ENCODE measurements around the gene F7.

The F7 gene

DNA sequence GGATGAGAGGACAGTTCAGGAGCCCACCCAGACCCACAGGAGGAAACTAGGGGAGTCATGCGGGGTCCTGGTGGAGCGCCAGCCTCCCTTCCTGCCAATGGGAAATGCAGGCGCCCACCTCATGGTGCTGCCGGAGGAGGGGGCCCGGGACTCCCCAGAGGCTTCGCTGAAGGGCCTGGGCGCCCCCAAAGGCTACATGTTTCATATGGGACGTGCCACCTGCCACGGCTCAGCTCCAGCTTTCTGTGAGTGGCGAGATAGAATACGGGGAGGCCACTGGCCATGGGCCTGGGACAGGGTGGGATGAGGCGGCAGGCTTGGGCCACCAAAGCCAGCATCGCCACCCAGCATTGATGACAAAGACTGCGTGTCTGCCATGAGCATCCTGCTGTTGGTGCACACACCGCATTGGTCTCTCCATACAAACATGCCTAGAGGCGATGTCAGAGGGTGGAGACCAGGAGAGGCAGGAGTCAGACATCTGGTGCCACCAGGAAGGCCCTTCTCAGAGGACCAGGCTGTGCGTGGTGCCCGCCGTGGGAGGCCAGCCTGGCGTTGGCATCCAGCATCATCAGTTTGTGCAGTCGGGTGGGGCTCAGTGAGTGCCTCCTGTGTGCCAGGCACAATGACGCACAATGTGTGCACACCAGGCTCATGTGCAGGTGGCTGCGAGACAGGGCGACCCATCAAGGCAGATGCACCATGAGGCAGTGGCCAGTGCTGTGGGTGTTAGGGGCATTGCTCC is 15.8 kb downstream of the F7 start:
- H3K36me3 ChIP-seq (ENCODE audit: insufficient read depth, insufficient read length, low read length): no peaks in the 10 kb centered on the region
- no peak for TF ChIP-seq SUZ12 (IDR thresholded peaks at IDR 0.05; ENCODE audit: extremely low read depth, insufficient read depth, insufficient read length)
- TF ChIP-seq ZNF274 (IDR thresholded peaks at IDR 0.05; ENCODE audit: low read depth, low read length): no peak
- no peaks in the 10 kb centered on the region for H3K27me3 ChIP-seq (ENCODE audit: insufficient read depth, insufficient read length)
- no peaks in the 10 kb centered on the region for H3K9me3 ChIP-seq (ENCODE audit: insufficient read depth, low read length)
- no peak overlapping the region for H3K9ac ChIP-seq (ENCODE audit: insufficient read length, low read depth)
- no peak overlapping the region for H3K4me3 ChIP-seq (ENCODE audit: insufficient read length, low read depth)
- DNase-seq (ENCODE audit: low read depth, low spot score): no peak
- H3K4me1 ChIP-seq (ENCODE audit: insufficient read depth, insufficient read length): peaks cover 14% of the 10 kb centered on the region

DNA sequence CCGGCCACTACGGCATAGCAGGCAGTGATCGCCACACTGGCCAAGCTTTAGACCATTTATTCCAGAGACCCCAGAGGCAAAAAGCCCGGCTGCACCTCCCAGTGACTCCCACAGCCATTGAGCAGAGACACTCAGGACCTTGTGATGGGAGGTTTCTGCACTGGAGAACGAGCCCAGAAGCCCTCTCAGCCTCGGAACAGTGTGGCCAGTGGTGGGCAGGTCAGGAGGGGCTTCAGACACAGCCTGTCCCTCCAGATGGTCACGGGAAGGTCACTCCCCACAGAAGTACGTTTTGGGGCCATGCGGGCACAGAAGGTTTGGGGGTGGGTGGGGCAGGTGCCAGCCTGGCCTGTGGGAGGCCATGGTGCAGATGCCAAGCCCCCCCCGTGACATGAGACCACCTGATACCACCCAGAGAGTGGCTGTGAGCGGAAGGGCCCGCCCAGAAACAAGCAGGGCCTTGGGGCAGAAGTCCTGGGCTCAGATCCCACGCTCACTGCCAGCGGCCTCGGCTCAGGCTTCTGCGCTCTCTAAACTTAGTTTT is 16.4 kb downstream of the F7 start:
- TF ChIP-seq SUZ12 (IDR thresholded peaks at IDR 0.05; ENCODE audit: extremely low read depth, insufficient read depth, insufficient read length) (no peak), YY1 (IDR thresholded peaks at IDR 0.05; ENCODE audit: insufficient read depth, insufficient read length) (no peak), ZNF274 (IDR thresholded peaks at IDR 0.05; ENCODE audit: low read depth, low read length) (no peak)
- H3K9ac ChIP-seq (ENCODE audit: insufficient read length, low read depth): no peak overlapping the region
- no peaks in the 10 kb centered on the region for H3K9me3 ChIP-seq (ENCODE audit: insufficient read depth, low read length)
- H3K27me3 ChIP-seq (ENCODE audit: insufficient read depth, insufficient read length): no peaks in the 10 kb centered on the region
- no peaks in the 10 kb centered on the region for H3K36me3 ChIP-seq (ENCODE audit: insufficient read depth, insufficient read length, low read length)
- no peak for DNase-seq (ENCODE audit: low read depth, low spot score)
- H3K4me3 ChIP-seq (ENCODE audit: insufficient read length, low read depth): no peak overlapping the region
- peaks cover 14% of the 10 kb centered on the region for H3K4me1 ChIP-seq (ENCODE audit: insufficient read depth, insufficient read length)

DNA sequence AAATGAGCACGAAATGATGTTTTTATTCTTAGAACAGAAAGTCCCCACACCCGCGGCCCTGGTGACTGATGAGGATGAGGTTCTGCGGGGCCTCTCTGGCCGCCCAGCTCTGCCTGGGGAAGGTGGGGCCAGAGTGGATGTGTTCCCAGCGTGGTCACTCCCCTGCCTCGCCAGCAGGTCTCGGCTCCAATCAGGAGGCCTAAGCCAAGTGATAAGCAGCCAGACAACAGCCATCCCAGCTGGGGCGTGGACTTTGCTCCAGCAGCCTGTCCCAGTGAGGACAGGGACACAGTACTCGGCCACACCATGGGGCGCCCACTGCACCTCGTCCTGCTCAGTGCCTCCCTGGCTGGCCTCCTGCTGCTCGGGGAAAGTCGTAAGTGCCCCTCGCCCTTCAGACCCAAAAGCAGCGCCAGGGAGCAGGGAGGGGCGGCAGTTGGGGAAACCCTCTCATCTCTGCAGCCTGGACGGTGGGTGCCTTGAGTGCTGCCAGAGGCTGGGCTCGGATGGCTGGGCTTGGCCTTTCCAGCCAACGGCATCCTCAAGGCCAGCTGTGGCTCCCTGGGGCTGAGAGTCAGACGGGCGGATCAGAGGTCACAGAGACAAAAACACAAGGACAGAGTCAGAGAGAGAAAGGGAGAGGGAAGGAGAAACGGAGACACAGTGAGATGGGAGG is 17.1 kb downstream of the F7 start, which contains the start of gene F10:
Gene F10 (plus strand): TSS at position 250 of the 676 bp plus-strand sequence. CDS start 57 bp downstream, at position 307.
- H3K4me1 ChIP-seq (ENCODE audit: insufficient read depth, insufficient read length): peaks cover 14% of the 10 kb centered on the region
- H3K27me3 ChIP-seq (ENCODE audit: insufficient read depth, insufficient read length): no peaks in the 10 kb centered on the region
- peak within 1 kb of the TSS; percentile 11 for H3K4me3 ChIP-seq (ENCODE audit: insufficient read length, low read depth)
- DNase-seq (ENCODE audit: low read depth, low spot score): no peak
- no peaks in the 10 kb centered on the region for H3K9me3 ChIP-seq (ENCODE audit: insufficient read depth, low read length)
- H3K9ac ChIP-seq (ENCODE audit: insufficient read length, low read depth): peak within 1 kb of the TSS; percentile 26
- no peak for TF ChIP-seq SUZ12 (IDR thresholded peaks at IDR 0.05; ENCODE audit: extremely low read depth, insufficient read depth, insufficient read length)
- no peak for TF ChIP-seq ZNF274 (IDR thresholded peaks at IDR 0.05; ENCODE audit: low read depth, low read length)
- TF ChIP-seq YY1 (IDR thresholded peaks at IDR 0.05; ENCODE audit: insufficient read depth, insufficient read length): no peak
- H3K36me3 ChIP-seq (ENCODE audit: insufficient read depth, insufficient read length, low read length): no peaks in the 10 kb centered on the region

DNA sequence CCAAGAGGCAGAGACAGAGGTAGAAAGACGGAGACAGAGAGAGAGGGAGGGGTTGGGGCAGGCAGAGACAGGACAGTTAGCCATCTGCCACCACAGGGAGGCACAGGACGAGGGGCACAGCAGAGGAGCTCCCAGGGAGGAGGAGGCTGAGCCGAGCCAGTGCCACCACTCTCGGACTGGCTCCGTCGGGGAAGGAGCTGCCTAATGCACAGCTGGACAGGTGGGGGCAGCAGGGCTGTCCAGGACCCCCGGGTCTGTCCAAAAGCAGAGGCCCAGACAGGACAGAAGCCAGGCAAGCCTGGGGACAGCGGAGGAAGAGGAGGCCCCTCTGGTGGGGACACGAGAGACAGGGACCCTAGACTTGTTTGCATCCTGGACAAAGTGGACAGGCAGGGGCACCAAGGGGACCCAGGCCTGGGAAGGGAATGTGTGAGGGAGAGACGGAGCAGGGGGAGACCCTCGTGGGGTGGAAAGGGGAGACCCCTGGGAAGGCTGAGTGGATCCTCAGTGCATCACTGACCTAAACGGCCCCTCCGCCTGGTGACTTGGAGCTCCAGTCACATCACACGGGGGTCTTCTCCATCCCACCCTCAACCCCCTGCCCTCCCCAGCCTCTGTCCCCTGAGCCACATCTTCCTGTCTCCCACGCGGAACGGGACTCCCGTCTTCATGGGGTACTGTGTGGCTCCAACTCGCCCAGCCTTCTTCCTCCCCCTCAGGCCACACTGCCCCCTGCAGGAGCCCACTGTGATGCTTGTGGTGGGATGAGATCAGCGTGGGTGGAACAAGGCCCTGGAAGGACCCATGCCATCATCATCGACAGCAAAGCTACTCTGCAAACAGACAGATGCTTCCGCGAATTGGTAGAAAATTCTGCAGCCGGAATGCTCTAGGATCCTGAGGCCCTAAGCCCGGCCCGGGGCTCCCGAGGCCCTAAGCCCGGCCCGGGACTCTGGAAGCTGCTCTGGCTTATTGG is 17.9 kb downstream of the F7 start:
- H3K36me3 ChIP-seq (ENCODE audit: insufficient read depth, insufficient read length, low read length): no peaks in the 10 kb centered on the region
- no peaks in the 10 kb centered on the region for H3K27me3 ChIP-seq (ENCODE audit: insufficient read depth, insufficient read length)
- no peaks in the 10 kb centered on the region for H3K9me3 ChIP-seq (ENCODE audit: insufficient read depth, low read length)
- DNase-seq (ENCODE audit: low read depth, low spot score): no peak
- TF ChIP-seq SUZ12 (IDR thresholded peaks at IDR 0.05; ENCODE audit: extremely low read depth, insufficient read depth, insufficient read length): no peak
- TF ChIP-seq YY1 (IDR thresholded peaks at IDR 0.05; ENCODE audit: insufficient read depth, insufficient read length): no peak
- TF ChIP-seq ZNF274 (IDR thresholded peaks at IDR 0.05; ENCODE audit: low read depth, low read length): no peak
- H3K4me1 ChIP-seq (ENCODE audit: insufficient read depth, insufficient read length): peaks cover 14% of the 10 kb centered on the region
- no peak overlapping the region for H3K4me3 ChIP-seq (ENCODE audit: insufficient read length, low read depth)
- peak overlapping the region; percentile 26 for H3K9ac ChIP-seq (ENCODE audit: insufficient read length, low read depth)

DNA sequence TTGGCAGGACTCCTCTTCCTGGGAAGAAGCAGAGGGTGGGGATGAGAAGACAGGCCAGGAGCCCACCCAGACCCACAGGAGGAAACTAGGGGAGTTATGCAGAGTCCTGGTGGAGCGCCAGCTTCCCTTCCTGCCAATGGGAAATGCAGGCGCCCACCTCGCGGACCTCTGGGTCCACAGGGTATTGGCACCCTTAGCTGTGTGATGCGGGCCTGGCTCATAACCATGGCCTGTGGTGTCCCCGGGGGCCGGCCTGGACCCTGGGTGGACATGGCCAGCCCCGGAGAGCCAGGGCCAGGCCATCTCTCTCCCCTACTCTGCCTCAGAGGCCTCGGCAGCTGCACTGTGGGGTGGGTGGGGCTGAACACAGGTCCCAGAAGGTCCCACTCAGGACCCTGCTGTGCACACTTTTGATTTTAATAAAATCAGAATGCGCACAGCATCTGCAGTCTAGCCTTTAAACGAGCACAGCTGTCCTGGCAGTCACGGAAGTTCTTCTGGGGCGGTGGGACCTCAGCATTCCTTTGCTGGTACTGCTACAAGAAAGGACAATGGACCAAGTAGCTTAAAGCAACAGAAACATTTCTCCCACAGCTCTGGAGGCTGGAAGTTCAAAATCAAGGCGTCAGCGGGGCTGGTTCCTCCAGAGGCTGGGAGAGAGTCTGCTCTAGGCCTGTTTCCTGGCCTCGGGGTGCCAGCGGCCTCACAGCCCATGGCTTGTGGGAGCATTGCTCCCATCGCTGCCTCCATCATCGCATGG is 18.8 kb downstream of the F7 start:
- no peak overlapping the region for H3K9ac ChIP-seq (ENCODE audit: insufficient read length, low read depth)
- peaks cover 14% of the 10 kb centered on the region for H3K4me1 ChIP-seq (ENCODE audit: insufficient read depth, insufficient read length)
- H3K27me3 ChIP-seq (ENCODE audit: insufficient read depth, insufficient read length): no peaks in the 10 kb centered on the region
- DNase-seq (ENCODE audit: low read depth, low spot score): no peak
- no peak overlapping the region for H3K4me3 ChIP-seq (ENCODE audit: insufficient read length, low read depth)
- TF ChIP-seq YY1 (IDR thresholded peaks at IDR 0.05; ENCODE audit: insufficient read depth, insufficient read length): no peak
- no peak for TF ChIP-seq SUZ12 (IDR thresholded peaks at IDR 0.05; ENCODE audit: extremely low read depth, insufficient read depth, insufficient read length)
- no peak for TF ChIP-seq ZNF274 (IDR thresholded peaks at IDR 0.05; ENCODE audit: low read depth, low read length)
- no peaks in the 10 kb centered on the region for H3K36me3 ChIP-seq (ENCODE audit: insufficient read depth, insufficient read length, low read length)
- no peaks in the 10 kb centered on the region for H3K9me3 ChIP-seq (ENCODE audit: insufficient read depth, low read length)

DNA sequence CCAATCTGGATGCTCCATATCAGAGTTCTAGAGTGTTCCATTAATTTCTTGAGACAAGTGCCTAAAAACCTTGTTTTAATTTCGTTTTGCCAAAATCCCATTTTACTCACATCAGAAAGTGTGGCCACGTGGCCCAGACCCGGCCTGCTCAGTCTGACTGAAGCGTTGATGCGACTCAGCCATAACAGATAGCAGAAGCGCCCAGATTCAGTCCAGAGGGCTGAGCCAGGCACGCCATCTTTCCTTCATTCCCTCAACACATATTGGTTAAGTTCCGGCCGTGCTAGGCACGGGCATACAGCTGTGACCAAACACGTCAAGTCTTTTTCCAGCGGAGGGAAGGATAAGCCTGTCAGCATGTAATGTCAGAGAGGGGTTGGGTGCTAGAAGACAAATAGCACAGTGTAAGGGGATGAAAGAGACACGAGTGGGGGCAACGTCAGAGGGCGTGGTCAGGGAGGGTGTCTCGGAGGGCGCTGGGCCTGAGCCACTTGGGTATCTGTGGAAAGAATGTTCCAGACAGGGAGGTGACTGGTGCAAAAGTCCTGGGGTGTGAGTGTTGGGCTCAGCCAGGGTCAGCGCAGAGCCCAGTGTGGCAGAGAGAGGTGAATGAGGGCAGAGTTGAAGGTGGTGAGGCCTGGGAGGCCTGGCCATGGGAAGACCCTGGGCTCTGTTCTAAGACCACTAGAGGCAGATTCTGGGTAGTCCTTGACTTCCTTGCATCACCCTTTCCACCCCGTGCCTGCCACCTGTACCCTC is 20.1 kb downstream of the F7 start:
- no peaks in the 10 kb centered on the region for H3K9me3 ChIP-seq (ENCODE audit: insufficient read depth, low read length)
- H3K36me3 ChIP-seq (ENCODE audit: insufficient read depth, insufficient read length, low read length): no peaks in the 10 kb centered on the region
- H3K9ac ChIP-seq (ENCODE audit: insufficient read length, low read depth): no peak overlapping the region
- no peak for TF ChIP-seq ZNF274 (IDR thresholded peaks at IDR 0.05; ENCODE audit: low read depth, low read length)
- TF ChIP-seq YY1 (IDR thresholded peaks at IDR 0.05; ENCODE audit: insufficient read depth, insufficient read length): no peak
- TF ChIP-seq SUZ12 (IDR thresholded peaks at IDR 0.05; ENCODE audit: extremely low read depth, insufficient read depth, insufficient read length): no peak
- no peak for DNase-seq (ENCODE audit: low read depth, low spot score)
- H3K4me3 ChIP-seq (ENCODE audit: insufficient read length, low read depth): no peak overlapping the region
- H3K27me3 ChIP-seq (ENCODE audit: insufficient read depth, insufficient read length): no peaks in the 10 kb centered on the region
- H3K4me1 ChIP-seq (ENCODE audit: insufficient read depth, insufficient read length): peaks cover 14% of the 10 kb centered on the region
